Keratinocyte (primary cell): ENCODE data around the gene KLHL9. TPM values are rescaled to one million over a fixed set of nuclear protein-coding genes. Genes with fewer than 3 reads are reported as not detected.

Source experiments
- DNase-seq: peaks from one replicate; pipeline ENCODE4 v3.0.0-alpha.2; 2011; ENCODE audit warnings: low read depth, missing footprints, low spot score
- FAIRE-seq: peaks from 2 replicates; lab custom pipeline; 2011; peaks lifted over from hg19 to GRCh38; lab: Jason Lieb, UNC
- H2AFZ ChIP-seq: 2 replicates; pipeline ENCODE4 v1.6.0; 2012; ENCODE audit warnings: low read length, control low read depth, inconsistent platforms; ENCODE audit not compliant: control insufficient read depth
- H3K27ac ChIP-seq: 2 replicates; pipeline ENCODE4 v1.5.1; 2011; ENCODE audit warnings: low read length; ENCODE audit not compliant: control insufficient read depth, insufficient read depth
- H3K27me3 ChIP-seq: 3 replicates; pipeline ENCODE4 v1.6.0; 2011; ENCODE audit warnings: low read length; ENCODE audit not compliant: control insufficient read depth, insufficient read depth; ENCODE audit errors: extremely low read depth
- H3K36me3 ChIP-seq, 2 experiments: 2 replicates in 1 of 2; 3 replicates in 1 of 2; pipeline ENCODE4 v1.5.1; 2011; ENCODE audit warnings: low read length in 2 of 2, mild to moderate bottlenecking in 1 of 2; ENCODE audit not compliant: control insufficient read depth in 2 of 2, insufficient read depth in 2 of 2; ENCODE audit errors: extremely low read depth in 1 of 2
- H3K4me1 ChIP-seq: 3 replicates; pipeline ENCODE4 v1.5.1; 2011; ENCODE audit warnings: low read length; ENCODE audit not compliant: control insufficient read depth, insufficient read depth; ENCODE audit errors: extremely low read depth
- H3K4me2 ChIP-seq: 3 replicates; pipeline ENCODE4 v1.6.0; 2011; ENCODE audit warnings: low read depth, low read length; ENCODE audit not compliant: control insufficient read depth, insufficient read depth; ENCODE audit errors: extremely low read depth
- H3K4me3 ChIP-seq, 3 experiments: fragments of 200-600 bp in 1 of 3; sonication (generic) in 1 of 3; 2 replicates in 2 of 3; 3 replicates in 1 of 3; pipeline ENCODE4 v1.5.1; 2011 to 2016; ENCODE audit warnings: low read length in 3 of 3, mild to moderate bottlenecking in 3 of 3, control low read depth in 2 of 3, inconsistent platforms in 1 of 3, low read depth in 1 of 3, mixed read lengths in 1 of 3, mixed run types in 1 of 3, moderate library complexity in 1 of 3; ENCODE audit not compliant: control insufficient read depth in 2 of 3, insufficient read depth in 2 of 3; ENCODE audit errors: extremely low read depth in 1 of 3
- H3K79me2 ChIP-seq: 2 replicates; pipeline ENCODE4 v1.6.0; 2012; ENCODE audit warnings: low read length; ENCODE audit not compliant: control insufficient read depth, insufficient read depth
- H3K9ac ChIP-seq: 3 replicates; pipeline ENCODE4 v1.6.0; 2011; ENCODE audit warnings: low read length; ENCODE audit not compliant: control insufficient read depth, insufficient read depth; ENCODE audit errors: extremely low read depth
- H3K9me1 ChIP-seq: 3 replicates; pipeline ENCODE4 v1.6.0; 2011; ENCODE audit warnings: low read length; ENCODE audit not compliant: control insufficient read depth, insufficient read depth; ENCODE audit errors: extremely low read depth
- H3K9me3 ChIP-seq: 2 replicates; pipeline ENCODE4 v1.5.1; 2012; ENCODE audit warnings: low read depth, low read length; ENCODE audit not compliant: control insufficient read depth
- H4K20me1 ChIP-seq: 3 replicates; pipeline ENCODE4 v1.6.0; 2011; ENCODE audit warnings: low read length; ENCODE audit not compliant: control insufficient read depth, insufficient read depth; ENCODE audit errors: extremely low read depth
- EZH2 ChIP-seq: IDR thresholded peaks from one replicate; pipeline ENCODE4 v1.6.1; 2012; ENCODE audit warnings: inconsistent platforms, mild to moderate bottlenecking, low read length, moderate library complexity
- dilution Hi-C: fragments of 300-500 bp; cut with MboI; formaldehyde crosslinking; loops from one replicate; pipeline ENCODE4 v1.7.0; 2020; ENCODE audit warnings: low sequenced_read_pairs; ENCODE audit not compliant: extremely low pct_ligation_motif_present
- polyA plus RNA-seq, 5 experiments: library from polyadenylated mRNA; depleted of rRNA in 3 of 5; stranded (reverse) in 3 of 5; stranded (forward) in 1 of 5; unstranded in 1 of 5; fragments of >200 nt; gene quantifications; 1 replicate in 1 of 5; 2 replicates in 3 of 5; 3 replicates in 1 of 5; pipeline versions ENCODE4 v1.2.1 to v1.2.3, GENCODE V29; 2011 to 2012; ENCODE audit warnings: missing spikeins in 2 of 5, low read depth in 1 of 5, low replicate concordance in 1 of 5
- TF ChIP-seq, protein P1 (sequence below), 3 experiments: IDR thresholded peaks in 1 of 3; conservative IDR thresholded peaks in 1 of 3; optimal IDR thresholded peaks in 1 of 3; 2 replicates in 2 of 3; 3 replicates in 1 of 3; pipeline versions ENCODE3 to v1.5.1; 2011; ENCODE audit warnings: low read length in 3 of 3, mild to moderate bottlenecking in 3 of 3, moderate library complexity in 2 of 3, control low read depth in 1 of 3, inconsistent platforms in 1 of 3; ENCODE audit not compliant: insufficient read depth in 2 of 3; ENCODE audit errors: extremely low read depth in 1 of 3

KLHL9 gene
- polyA plus RNA-seq, 1 donor (not counting 4 experiments of a cell fraction or from before 2014, with no cell fraction given) = 18.7 TPM

DNA sequence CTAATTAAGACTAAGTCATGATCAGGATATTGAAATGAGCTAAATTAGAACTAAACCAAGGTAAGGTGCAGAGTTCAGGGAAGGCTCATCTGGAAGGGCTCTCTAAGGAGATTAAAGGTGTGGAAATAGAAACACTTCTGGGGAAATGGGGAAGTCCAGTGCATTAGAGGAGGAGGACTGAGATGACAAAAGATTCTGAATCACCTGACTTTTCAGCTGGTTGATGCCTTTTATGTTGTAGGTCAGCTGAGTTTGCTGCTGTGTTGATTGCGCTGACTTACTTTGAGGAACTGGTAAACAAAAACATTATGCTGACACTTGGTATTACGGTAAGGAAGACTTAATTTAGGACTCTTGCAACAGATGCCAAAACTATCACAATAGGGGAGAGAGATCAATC is 53.9 kb downstream of the KLHL9 start:
- FAIRE-seq (no peak), DNase-seq (no peak)
- Histone ChIP-seq H3K4me2 (no peak overlapping the region), H4K20me1 (no peaks in the 10 kb centered on the region), H3K36me3 (no peaks in the 10 kb centered on the region), H3K9me3 (no peaks in the 10 kb centered on the region), H3K79me2 (no peaks in the 10 kb centered on the region), H3K9ac (no peak overlapping the region), H3K27me3 (peaks cover 15% of the 10 kb centered on the region), H3K4me1 (no peaks in the 10 kb centered on the region), H3K27ac (no peak overlapping the region), H2AFZ (no peak overlapping the region), H3K4me3 (no peak overlapping the region), H3K9me1 (no peaks in the 10 kb centered on the region)
- no peak for TF ChIP-seq EZH2
- TF ChIP-seq, protein P1, sequence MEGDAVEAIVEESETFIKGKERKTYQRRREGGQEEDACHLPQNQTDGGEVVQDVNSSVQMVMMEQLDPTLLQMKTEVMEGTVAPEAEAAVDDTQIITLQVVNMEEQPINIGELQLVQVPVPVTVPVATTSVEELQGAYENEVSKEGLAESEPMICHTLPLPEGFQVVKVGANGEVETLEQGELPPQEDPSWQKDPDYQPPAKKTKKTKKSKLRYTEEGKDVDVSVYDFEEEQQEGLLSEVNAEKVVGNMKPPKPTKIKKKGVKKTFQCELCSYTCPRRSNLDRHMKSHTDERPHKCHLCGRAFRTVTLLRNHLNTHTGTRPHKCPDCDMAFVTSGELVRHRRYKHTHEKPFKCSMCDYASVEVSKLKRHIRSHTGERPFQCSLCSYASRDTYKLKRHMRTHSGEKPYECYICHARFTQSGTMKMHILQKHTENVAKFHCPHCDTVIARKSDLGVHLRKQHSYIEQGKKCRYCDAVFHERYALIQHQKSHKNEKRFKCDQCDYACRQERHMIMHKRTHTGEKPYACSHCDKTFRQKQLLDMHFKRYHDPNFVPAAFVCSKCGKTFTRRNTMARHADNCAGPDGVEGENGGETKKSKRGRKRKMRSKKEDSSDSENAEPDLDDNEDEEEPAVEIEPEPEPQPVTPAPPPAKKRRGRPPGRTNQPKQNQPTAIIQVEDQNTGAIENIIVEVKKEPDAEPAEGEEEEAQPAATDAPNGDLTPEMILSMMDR (optimal IDR thresholded peaks at IDR 0.05 in 1 of 3, IDR thresholded peaks at IDR 0.05 in 1 of 3, conservative IDR thresholded peaks at IDR 0.05 in 1 of 3; ENCODE audit: extremely low read depth in 1 of 3, insufficient read depth in 2 of 3, low read length in 3 of 3) = no peak
- dilution Hi-C loops = no loop called here

Other genes with a start within 250 kb of the KLHL9 start
- gene IFNW1, start 193.6 kb downstream of the KLHL9 start, polyA plus RNA-seq = not detected in 3 replicates
- gene IFNA21, start 168.7 kb downstream of the KLHL9 start, polyA plus RNA-seq = not detected in 3 replicates
- not detected in 3 replicates for gene IFNA4, start 147.8 kb downstream of the KLHL9 start, polyA plus RNA-seq
- not detected in 3 replicates for gene IFNA7, start 133.2 kb downstream of the KLHL9 start, polyA plus RNA-seq
- gene IFNA10, start 128.3 kb downstream of the KLHL9 start, polyA plus RNA-seq = not detected in 3 replicates
- gene IFNA16, start 118.1 kb downstream of the KLHL9 start, polyA plus RNA-seq = not detected in 3 replicates
- gene IFNA17, start 107.2 kb downstream of the KLHL9 start, polyA plus RNA-seq = not detected in 3 replicates
- not detected in 3 replicates for gene IFNA14, start 95.4 kb downstream of the KLHL9 start, polyA plus RNA-seq
- not detected in 3 replicates for gene IFNA5, start 30.1 kb downstream of the KLHL9 start, polyA plus RNA-seq
- gene IFNA6, start 15.5 kb upstream of the KLHL9 start, polyA plus RNA-seq = not detected in 3 replicates
- gene IFNA13, start 32.7 kb upstream of the KLHL9 start, polyA plus RNA-seq = not detected in 3 replicates
- not detected in 3 replicates for gene IFNA2, start 50.0 kb upstream of the KLHL9 start, polyA plus RNA-seq
- gene IFNA8, start 73.7 kb upstream of the KLHL9 start, polyA plus RNA-seq = not detected in 3 replicates
- gene IFNA1, start 105.0 kb upstream of the KLHL9 start, polyA plus RNA-seq = not detected in 3 replicates
- gene IFNE, start 146.9 kb upstream of the KLHL9 start, polyA plus RNA-seq = 0.51 to 3.9 TPM (median 2.6 TPM) in 3 replicates